Panc1 (cell line): ENCODE results near the gene ZC3H12D. TPM values are rescaled to one million over a fixed set of nuclear protein-coding genes. Genes with fewer than 3 reads are reported as not detected.
"Not testable (repeated sequence)": the region's sequence is repeated elsewhere in the genome, so short reads cannot be mapped to it uniquely, and the experiment has no call there.

ENCODE experiments used
- ATAC-seq: fragments of 200-7000 bp; cut with Tn5 transposase; 2 replicates; pipeline ENCODE4 v1.9.1; 2020; ENCODE audit warnings: mild to moderate bottlenecking, moderate library complexity
- BruUV-seq: library from RNA; stranded (reverse); fragments of 400-500 nt; replicated peaks from 2 replicates; lab custom pipeline; 2021; lab: Mats Ljungman, UMichigan
- CTCF ChIA-PET: fragments of 300-600 bp; sonication (Branson Sonifier 250); formaldehyde crosslinking; loops from one replicate; lab custom pipeline; 2022; ENCODE audit warnings: antibody characterized with exemption; lab: Charles Lee
- POLR2A ChIA-PET: fragments of 300-600 bp; sonication (Branson Sonifier 250); formaldehyde crosslinking; loops from one replicate; lab custom pipeline; 2022; ENCODE audit warnings: antibody characterized with exemption; lab: Charles Lee
- DNase-seq: peaks from one replicate; pipeline ENCODE4 v3.0.0-alpha.2; 2010; ENCODE audit warnings: low read depth, low spot score
- H3K27ac ChIP-seq: 2 replicates; pipeline ENCODE4 v1.5.1; 2011; ENCODE audit warnings: mild to moderate bottlenecking, low read length, inconsistent platforms
- H3K27me3 ChIP-seq: fragments of 200-500 bp; sonication (Bioruptor generic); 2 replicates; pipeline ENCODE4 v1.6.0; 2014; ENCODE audit warnings: low read length, inconsistent platforms; ENCODE audit not compliant: control insufficient read depth, insufficient read depth
- H3K36me3 ChIP-seq: fragments of 200-500 bp; sonication (Bioruptor generic); 2 replicates; pipeline ENCODE4 v1.5.1; 2014; ENCODE audit warnings: inconsistent platforms, mild to moderate bottlenecking, low read length, moderate library complexity; ENCODE audit not compliant: control insufficient read depth, insufficient read depth
- H3K4me1 ChIP-seq: 2 replicates; pipeline ENCODE4 v1.5.1; 2011; ENCODE audit warnings: inconsistent platforms, mild to moderate bottlenecking, low read length, moderate library complexity; ENCODE audit not compliant: control insufficient read depth, insufficient read depth
- H3K4me3 ChIP-seq, 2 experiments: 2 replicates each; pipeline ENCODE4 v1.5.1; 2011 to 2012; ENCODE audit warnings: low read depth in 2 of 2, low read length in 2 of 2, mild to moderate bottlenecking in 2 of 2, inconsistent platforms in 1 of 2, moderate library complexity in 1 of 2
- H3K9me3 ChIP-seq: fragments of 200-500 bp; sonication (Bioruptor generic); 2 replicates; pipeline ENCODE4 v1.5.1; 2014; ENCODE audit warnings: low read depth, mild to moderate bottlenecking, inconsistent platforms, low read length, moderate library complexity; ENCODE audit not compliant: control insufficient read depth, insufficient read depth
- POLR2AphosphoS5 ChIP-seq: IDR thresholded peaks from 2 replicates; pipeline ENCODE4 v1.6.1; 2012; ENCODE audit warnings: mild to moderate bottlenecking, low read depth, low read length, moderate library complexity
- SIN3A ChIP-seq: IDR thresholded peaks from 2 replicates; pipeline ENCODE4 v1.6.1; 2012; ENCODE audit warnings: low read depth, mild to moderate bottlenecking, low read length, moderate library complexity, borderline replicate concordance; ENCODE audit not compliant: insufficient read depth
- TCF7L2 ChIP-seq: IDR thresholded peaks from 2 replicates; pipeline ENCODE4 v1.6.1; 2011; ENCODE audit warnings: mild to moderate bottlenecking, low read depth, low read length, inconsistent platforms
- in situ Hi-C: cut with HindIII; loops from 2 replicates; pipeline ENCODE4 v1.10.0; 2016; ENCODE audit warnings: low sequenced_read_pairs, low pct_unique_long_range_greater_than_20kb
- intact Hi-C: fragments of 100-400 bp; cut with micrococcal nuclease; formaldehyde crosslinking; loops from one replicate; pipeline ENCODE4 v1.10.0; 2022; ENCODE audit not compliant: unreplicated experiment
- total RNA-seq: library from RNA; stranded (reverse); gene quantifications from one replicate; pipeline ENCODE4 v1.2.1, GENCODE V29; 2021; ENCODE audit not compliant: unreplicated experiment
- TF ChIP-seq, protein P1 (sequence below), 2 experiments: IDR thresholded peaks; 2 replicates each; pipeline ENCODE4 v1.6.1; 2011 to 2012; ENCODE audit warnings: low read depth in 2 of 2, control low read depth in 1 of 2, low read length in 1 of 2, mild to moderate bottlenecking in 1 of 2, moderate library complexity in 1 of 2; ENCODE audit not compliant: insufficient read depth in 1 of 2
- TF ChIP-seq, protein P2 (sequence below): fragments of 450-650 bp; IDR thresholded peaks from 2 replicates; pipeline ENCODE4 v1.5.1; 2017; ENCODE audit warnings: mild to moderate bottlenecking

The ZC3H12D gene
- total RNA-seq, 1 experiment from 2014 or later, result 0.26 TPM

DNA sequence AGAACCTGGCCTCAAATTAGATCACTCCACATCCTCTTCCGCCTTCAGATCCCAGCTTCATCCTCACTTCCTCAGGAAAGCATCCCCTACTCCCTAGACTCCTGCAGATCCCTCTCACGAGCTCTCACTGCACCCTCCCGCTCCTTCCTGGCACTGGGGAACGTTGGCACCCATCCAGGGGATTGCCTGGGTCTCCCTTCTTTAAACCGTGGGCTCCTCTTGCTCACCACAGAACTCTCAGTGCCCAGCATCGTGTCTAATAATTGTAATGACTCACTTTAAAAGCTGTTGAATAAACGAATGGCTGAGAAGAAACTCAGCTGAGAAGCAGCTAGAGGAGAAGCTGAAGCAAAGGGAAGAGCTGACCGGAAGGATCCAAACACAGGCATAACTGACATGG, 20.4 kb downstream of the ZC3H12D start:
- DNase-seq (no peak), ATAC-seq (no peak)
- BruUV-seq, result no TSS peak
- no peaks in the 10 kb centered on the region for H3K9me3 ChIP-seq
- no peaks in the 10 kb centered on the region for H3K36me3 ChIP-seq
- intact Hi-C loops, result no loop called here
- no peak for TF ChIP-seq POLR2AphosphoS5
- no peak for TF ChIP-seq TCF7L2
- TF ChIP-seq, protein P1, sequence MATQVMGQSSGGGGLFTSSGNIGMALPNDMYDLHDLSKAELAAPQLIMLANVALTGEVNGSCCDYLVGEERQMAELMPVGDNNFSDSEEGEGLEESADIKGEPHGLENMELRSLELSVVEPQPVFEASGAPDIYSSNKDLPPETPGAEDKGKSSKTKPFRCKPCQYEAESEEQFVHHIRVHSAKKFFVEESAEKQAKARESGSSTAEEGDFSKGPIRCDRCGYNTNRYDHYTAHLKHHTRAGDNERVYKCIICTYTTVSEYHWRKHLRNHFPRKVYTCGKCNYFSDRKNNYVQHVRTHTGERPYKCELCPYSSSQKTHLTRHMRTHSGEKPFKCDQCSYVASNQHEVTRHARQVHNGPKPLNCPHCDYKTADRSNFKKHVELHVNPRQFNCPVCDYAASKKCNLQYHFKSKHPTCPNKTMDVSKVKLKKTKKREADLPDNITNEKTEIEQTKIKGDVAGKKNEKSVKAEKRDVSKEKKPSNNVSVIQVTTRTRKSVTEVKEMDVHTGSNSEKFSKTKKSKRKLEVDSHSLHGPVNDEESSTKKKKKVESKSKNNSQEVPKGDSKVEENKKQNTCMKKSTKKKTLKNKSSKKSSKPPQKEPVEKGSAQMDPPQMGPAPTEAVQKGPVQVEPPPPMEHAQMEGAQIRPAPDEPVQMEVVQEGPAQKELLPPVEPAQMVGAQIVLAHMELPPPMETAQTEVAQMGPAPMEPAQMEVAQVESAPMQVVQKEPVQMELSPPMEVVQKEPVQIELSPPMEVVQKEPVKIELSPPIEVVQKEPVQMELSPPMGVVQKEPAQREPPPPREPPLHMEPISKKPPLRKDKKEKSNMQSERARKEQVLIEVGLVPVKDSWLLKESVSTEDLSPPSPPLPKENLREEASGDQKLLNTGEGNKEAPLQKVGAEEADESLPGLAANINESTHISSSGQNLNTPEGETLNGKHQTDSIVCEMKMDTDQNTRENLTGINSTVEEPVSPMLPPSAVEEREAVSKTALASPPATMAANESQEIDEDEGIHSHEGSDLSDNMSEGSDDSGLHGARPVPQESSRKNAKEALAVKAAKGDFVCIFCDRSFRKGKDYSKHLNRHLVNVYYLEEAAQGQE (IDR thresholded peaks at IDR 0.05; ENCODE audit: insufficient read depth in 1 of 2, low read depth in 2 of 2, low read length in 1 of 2), result no peak
- no peak for TF ChIP-seq SIN3A
- TF ChIP-seq, protein P2, sequence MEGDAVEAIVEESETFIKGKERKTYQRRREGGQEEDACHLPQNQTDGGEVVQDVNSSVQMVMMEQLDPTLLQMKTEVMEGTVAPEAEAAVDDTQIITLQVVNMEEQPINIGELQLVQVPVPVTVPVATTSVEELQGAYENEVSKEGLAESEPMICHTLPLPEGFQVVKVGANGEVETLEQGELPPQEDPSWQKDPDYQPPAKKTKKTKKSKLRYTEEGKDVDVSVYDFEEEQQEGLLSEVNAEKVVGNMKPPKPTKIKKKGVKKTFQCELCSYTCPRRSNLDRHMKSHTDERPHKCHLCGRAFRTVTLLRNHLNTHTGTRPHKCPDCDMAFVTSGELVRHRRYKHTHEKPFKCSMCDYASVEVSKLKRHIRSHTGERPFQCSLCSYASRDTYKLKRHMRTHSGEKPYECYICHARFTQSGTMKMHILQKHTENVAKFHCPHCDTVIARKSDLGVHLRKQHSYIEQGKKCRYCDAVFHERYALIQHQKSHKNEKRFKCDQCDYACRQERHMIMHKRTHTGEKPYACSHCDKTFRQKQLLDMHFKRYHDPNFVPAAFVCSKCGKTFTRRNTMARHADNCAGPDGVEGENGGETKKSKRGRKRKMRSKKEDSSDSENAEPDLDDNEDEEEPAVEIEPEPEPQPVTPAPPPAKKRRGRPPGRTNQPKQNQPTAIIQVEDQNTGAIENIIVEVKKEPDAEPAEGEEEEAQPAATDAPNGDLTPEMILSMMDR, result no peak
- H3K4me3 ChIP-seq, result no peak overlapping the region
- no peak overlapping the region for H3K27ac ChIP-seq
- H3K4me1 ChIP-seq, result no peaks in the 10 kb centered on the region
- peaks cover under 1% of the 10 kb centered on the region; the same call in 1 of the 2 replicates for H3K27me3 ChIP-seq
- CTCF ChIA-PET, result no interaction called here
- in situ Hi-C loops, result no loop called here
- POLR2A ChIA-PET, result interaction anchor here (0.5 kb wide), 1 partner anchor 12 kb away, joined by 4 read pairs; no protein-coding TSS in a partner anchor

DNA sequence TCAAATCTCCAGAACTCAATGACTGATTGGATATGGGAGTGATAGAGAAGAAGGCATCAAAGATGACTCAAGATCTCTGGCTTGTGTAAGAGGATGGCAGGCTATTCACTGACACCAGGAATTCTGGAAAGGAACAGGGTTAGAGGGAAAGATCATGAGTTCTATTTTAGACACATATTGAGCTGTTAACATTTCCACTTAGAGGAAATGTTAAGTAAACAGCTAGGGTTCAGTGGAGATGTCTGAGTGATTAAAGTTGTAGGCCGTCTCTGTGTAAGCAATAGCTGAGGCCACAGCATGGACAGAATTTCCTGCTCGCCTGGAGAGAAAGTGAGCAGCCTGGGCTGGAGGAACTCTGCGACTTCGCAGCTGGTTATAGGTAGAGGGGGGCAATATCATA, 21.0 kb downstream of the ZC3H12D start:
- ChIA-PET CTCF (interaction anchor here (0.6 kb wide), 1 partner anchor 385 kb away, joined by 3 read pairs; no protein-coding TSS in a partner anchor), POLR2A (interaction anchor here (0.5 kb wide), 1 partner anchor 11 kb away, joined by 4 read pairs; no protein-coding TSS in a partner anchor)
- H3K27ac ChIP-seq, result no peak overlapping the region
- ATAC-seq (no peak), DNase-seq (no peak)
- H3K4me1 ChIP-seq, result no peaks in the 10 kb centered on the region
- in situ Hi-C loops, result no loop called here
- TF ChIP-seq SIN3A, result no peak
- TF ChIP-seq, protein P1 (IDR thresholded peaks at IDR 0.05; ENCODE audit: insufficient read depth in 1 of 2, low read depth in 2 of 2, low read length in 1 of 2), result no peak
- TF ChIP-seq, protein P2, result no peak
- no peak for TF ChIP-seq TCF7L2
- TF ChIP-seq POLR2AphosphoS5, result no peak
- H3K27me3 ChIP-seq, result peaks cover 3% of the 10 kb centered on the region; the same call in 1 of the 2 replicates
- BruUV-seq, result no TSS peak
- H3K4me3 ChIP-seq, result no peak overlapping the region
- H3K9me3 ChIP-seq, result no peaks in the 10 kb centered on the region
- intact Hi-C loops, result no loop called here
- H3K36me3 ChIP-seq, result no peaks in the 10 kb centered on the region

DNA sequence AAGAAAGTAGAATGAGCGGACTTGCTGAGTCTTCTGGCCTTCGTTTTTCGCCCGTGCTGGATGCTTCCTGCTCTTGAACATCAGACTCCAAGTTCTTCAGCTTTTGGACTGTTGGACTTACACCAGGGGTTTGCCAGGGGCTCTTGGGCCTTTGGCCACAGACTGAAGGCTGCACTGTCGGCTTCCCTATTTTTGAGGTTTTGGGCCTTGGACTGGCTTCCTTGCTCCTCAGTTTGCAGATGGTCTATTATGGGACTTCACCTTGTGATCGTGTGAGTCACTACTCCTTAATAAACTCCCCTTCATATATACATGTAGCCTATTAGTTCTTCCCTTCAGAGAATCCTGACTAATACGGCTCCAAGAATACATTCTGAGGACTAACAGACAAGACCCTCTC, 22.1 kb downstream of the ZC3H12D start:
- ATAC-seq, intact Hi-C loops, DNase-seq, H3K9me3 ChIP-seq, H3K27me3 ChIP-seq, H3K27ac ChIP-seq, H3K36me3 ChIP-seq, H3K4me1 ChIP-seq, H3K4me3 ChIP-seq, BruUV-seq, CTCF ChIA-PET, in situ Hi-C loops: not testable (repeated sequence)
- POLR2A ChIA-PET, result interaction anchor here (0.6 kb wide), 1 partner anchor 21 kb away, joined by 4 read pairs; no protein-coding TSS in a partner anchor
